ENCODE data around the gene GOSR2.

GRCh38 chr17:46894024-46894423 is 28.9 kb upstream of the GOSR2 start:
- TF ChIP-seq, protein P1, sequence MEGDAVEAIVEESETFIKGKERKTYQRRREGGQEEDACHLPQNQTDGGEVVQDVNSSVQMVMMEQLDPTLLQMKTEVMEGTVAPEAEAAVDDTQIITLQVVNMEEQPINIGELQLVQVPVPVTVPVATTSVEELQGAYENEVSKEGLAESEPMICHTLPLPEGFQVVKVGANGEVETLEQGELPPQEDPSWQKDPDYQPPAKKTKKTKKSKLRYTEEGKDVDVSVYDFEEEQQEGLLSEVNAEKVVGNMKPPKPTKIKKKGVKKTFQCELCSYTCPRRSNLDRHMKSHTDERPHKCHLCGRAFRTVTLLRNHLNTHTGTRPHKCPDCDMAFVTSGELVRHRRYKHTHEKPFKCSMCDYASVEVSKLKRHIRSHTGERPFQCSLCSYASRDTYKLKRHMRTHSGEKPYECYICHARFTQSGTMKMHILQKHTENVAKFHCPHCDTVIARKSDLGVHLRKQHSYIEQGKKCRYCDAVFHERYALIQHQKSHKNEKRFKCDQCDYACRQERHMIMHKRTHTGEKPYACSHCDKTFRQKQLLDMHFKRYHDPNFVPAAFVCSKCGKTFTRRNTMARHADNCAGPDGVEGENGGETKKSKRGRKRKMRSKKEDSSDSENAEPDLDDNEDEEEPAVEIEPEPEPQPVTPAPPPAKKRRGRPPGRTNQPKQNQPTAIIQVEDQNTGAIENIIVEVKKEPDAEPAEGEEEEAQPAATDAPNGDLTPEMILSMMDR (IDR thresholded peaks at IDR 0.05; ENCODE audit: control extremely low read depth in 1 of 3, insufficient read depth in 1 of 3, low read depth in 1 of 3, low read length in 3 of 3): no peak
- no peak for TF ChIP-seq KDM1A (IDR thresholded peaks at IDR 0.05; ENCODE audit: borderline replicate concordance, low read length)
- TF ChIP-seq POLR2AphosphoS5 (IDR thresholded peaks at IDR 0.05; ENCODE audit: low read depth, low read length): no peak
- no peak for TF ChIP-seq BACH1 (IDR thresholded peaks at IDR 0.05; ENCODE audit: low read length)
- TF ChIP-seq CREB1 (IDR thresholded peaks at IDR 0.05): no peak
- no peak for TF ChIP-seq SRF (IDR thresholded peaks at IDR 0.05; ENCODE audit: low read depth, low read length)
- TF ChIP-seq EZH2 (IDR thresholded peaks at IDR 0.05; ENCODE audit: low read depth, low read length, severe bottlenecking): no peak
- no peak for TF ChIP-seq CHD7 (IDR thresholded peaks at IDR 0.05; ENCODE audit: insufficient replicate concordance, low read length)
- no peak for TF ChIP-seq JUND (IDR thresholded peaks at IDR 0.05; ENCODE audit: low read length)
- TF ChIP-seq RBBP5 (IDR thresholded peaks at IDR 0.05; ENCODE audit: borderline replicate concordance, low read depth, low read length): no peak
- no peak for TF ChIP-seq CHD2 (IDR thresholded peaks at IDR 0.05; ENCODE audit: low read length)
- no peak for TF ChIP-seq SAP30 (IDR thresholded peaks at IDR 0.05; ENCODE audit: insufficient read depth, insufficient replicate concordance, low read length)
- TF ChIP-seq TAF1 (IDR thresholded peaks at IDR 0.05; ENCODE audit: low read depth, low read length): no peak
